ENCODE measurements around the gene CT45A10.

DNA sequence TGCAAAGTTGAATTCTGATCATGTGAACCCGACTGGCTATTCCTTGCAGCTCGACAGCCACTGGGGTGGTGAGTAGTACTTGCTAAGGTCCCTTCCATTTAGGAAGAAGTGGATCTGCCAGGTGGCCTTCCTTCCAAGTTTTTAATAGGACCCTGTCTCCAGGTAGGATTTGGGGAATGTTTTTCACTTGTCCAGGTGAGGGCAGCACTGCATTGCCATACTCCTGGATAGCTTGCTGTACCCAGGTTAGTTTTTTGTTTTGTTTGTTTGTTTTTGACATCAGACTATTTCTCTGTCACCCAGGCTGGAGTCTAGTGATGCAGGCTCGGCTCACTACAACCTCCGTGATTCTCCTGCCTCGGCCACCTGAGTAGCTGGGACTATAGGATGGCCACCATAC lies 30.1 kb upstream of the CT45A10 start:
- no peak for TF ChIP-seq TCF4 (CRISPR knock-in tag; IDR thresholded peaks at IDR 0.05; ENCODE audit: borderline replicate concordance)
- TF ChIP-seq ISL1 (CRISPR knock-in tag; IDR thresholded peaks at IDR 0.05) = no peak
- TF ChIP-seq TOX (CRISPR knock-in tag; IDR thresholded peaks at IDR 0.05; ENCODE audit: borderline replicate concordance) = no peak

Data from SK-N-SH treated with all-trans-retinoic acid at 6 μM for 48 hours (cell line).